Measurements from ENCODE around the gene PRLR.

GRCh38 chr5:35038891-35039290 is 191.4 kb downstream of the PRLR start:
- TF ChIP-seq CTCF (IDR thresholded peaks at IDR 0.05; ENCODE audit: low read depth, low read length) (no peak), EZH2phosphoT487 (IDR thresholded peaks at IDR 0.05; ENCODE audit: low read depth) (no peak)

Measured in OCI-LY3 (cell line).